Uterus (tissue), 2 donors: ENCODE results near the gene CDH2.

Experiments
- CTCF ChIP-seq, 4 experiments: fragments of 200-600 bp in 2 of 4; fragments of 450-650 bp in 2 of 4; sonication (generic) in 2 of 4; IDR thresholded peaks; one replicate each; pipeline ENCODE4 v1.5.1; 2016 to 2019; ENCODE audit warnings: antibody characterized with exemption in 4 of 4, mild to moderate bottlenecking in 2 of 4, moderate library complexity in 1 of 4
- POLR2A ChIP-seq, 2 donors: fragments of 450-650 bp; IDR thresholded peaks; one replicate each; pipeline ENCODE4 v1.6.1; 2016; ENCODE audit warnings: antibody characterized with exemption in 2 of 2, mild to moderate bottlenecking in 1 of 2, moderate library complexity in 1 of 2

GRCh38 chr18:28030458-28030857 lies 146.5 kb downstream of the CDH2 start:
- TF ChIP-seq CTCF (IDR thresholded peaks at IDR 0.05) (no peak), POLR2A (IDR thresholded peaks at IDR 0.05) (no peak)
